Astrocyte of the cerebellum (primary cell): ENCODE data around the gene HGFAC.

Experiments used
- DNase-seq: peaks from one replicate; pipeline ENCODE4 v3.0.0-alpha.2; 2011; ENCODE audit warnings: low read depth
- H3K4me3 ChIP-seq: 2 replicates; pipeline ENCODE4 v1.5.1; 2011; ENCODE audit warnings: mild to moderate bottlenecking, low read depth, low read length, moderate library complexity
- in situ Hi-C: cut with HindIII; loops from 2 replicates; pipeline ENCODE4 v1.10.0; 2017; ENCODE audit warnings: low sequenced_read_pairs
- TF ChIP-seq, protein P1 (sequence below): IDR thresholded peaks from 2 replicates; pipeline ENCODE4 v1.5.1; 2012; ENCODE audit warnings: low read length, low read depth, moderate library complexity, mild to moderate bottlenecking; ENCODE audit errors: missing control alignments

HGFAC gene

DNA sequence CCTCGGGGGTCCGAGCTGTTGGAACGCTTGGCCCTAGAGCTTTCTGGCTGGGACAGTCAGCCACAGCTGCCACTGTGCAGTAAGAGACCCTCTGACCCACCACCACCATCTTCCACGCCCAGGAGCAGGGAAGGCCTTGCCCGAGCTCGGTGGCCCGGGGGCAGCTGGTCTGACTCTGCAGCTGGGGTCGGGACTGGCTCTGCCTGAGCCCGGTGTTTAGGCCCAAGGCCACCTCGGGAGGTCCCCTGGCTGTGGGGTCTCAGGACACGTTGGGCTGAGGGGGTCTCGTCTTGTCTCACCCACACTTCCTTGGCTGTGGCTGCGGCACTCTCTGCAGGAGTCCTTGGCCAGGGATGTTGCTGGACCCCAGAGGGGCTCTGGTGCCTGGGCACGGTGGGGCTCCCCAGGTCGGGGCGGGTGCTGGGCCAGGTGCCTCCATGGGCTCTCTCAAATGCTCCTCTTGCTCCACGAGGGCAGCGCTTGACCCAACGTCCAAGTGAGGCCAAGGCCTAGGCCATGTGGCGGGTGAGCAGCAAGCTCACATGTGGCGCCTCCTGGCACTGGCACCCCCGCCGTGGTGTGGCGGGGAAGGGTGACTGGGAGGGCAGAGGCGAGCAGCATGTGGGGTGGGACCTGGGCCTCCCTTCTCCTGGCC, 44.2 kb downstream of the HGFAC start:
- in situ Hi-C loops, result no loop called here
- no peak overlapping the region for H3K4me3 ChIP-seq
- no peak for DNase-seq
- TF ChIP-seq, protein P1, sequence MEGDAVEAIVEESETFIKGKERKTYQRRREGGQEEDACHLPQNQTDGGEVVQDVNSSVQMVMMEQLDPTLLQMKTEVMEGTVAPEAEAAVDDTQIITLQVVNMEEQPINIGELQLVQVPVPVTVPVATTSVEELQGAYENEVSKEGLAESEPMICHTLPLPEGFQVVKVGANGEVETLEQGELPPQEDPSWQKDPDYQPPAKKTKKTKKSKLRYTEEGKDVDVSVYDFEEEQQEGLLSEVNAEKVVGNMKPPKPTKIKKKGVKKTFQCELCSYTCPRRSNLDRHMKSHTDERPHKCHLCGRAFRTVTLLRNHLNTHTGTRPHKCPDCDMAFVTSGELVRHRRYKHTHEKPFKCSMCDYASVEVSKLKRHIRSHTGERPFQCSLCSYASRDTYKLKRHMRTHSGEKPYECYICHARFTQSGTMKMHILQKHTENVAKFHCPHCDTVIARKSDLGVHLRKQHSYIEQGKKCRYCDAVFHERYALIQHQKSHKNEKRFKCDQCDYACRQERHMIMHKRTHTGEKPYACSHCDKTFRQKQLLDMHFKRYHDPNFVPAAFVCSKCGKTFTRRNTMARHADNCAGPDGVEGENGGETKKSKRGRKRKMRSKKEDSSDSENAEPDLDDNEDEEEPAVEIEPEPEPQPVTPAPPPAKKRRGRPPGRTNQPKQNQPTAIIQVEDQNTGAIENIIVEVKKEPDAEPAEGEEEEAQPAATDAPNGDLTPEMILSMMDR, result no peak

- no peak overlapping the region for H3K4me3 ChIP-seq
- TF ChIP-seq, protein P1, result no peak
- no peak for DNase-seq
- in situ Hi-C loops, result no loop called here
Observed at GRCh38 chr4:3486541-3487540, 45.1 kb downstream of the HGFAC start.

- no peak for DNase-seq
- in situ Hi-C loops, result no loop called here
- TF ChIP-seq, protein P1, result no peak
- no peak overlapping the region for H3K4me3 ChIP-seq
Observed at GRCh38 chr4:3487861-3488260, 46.1 kb downstream of the HGFAC start.

DNA sequence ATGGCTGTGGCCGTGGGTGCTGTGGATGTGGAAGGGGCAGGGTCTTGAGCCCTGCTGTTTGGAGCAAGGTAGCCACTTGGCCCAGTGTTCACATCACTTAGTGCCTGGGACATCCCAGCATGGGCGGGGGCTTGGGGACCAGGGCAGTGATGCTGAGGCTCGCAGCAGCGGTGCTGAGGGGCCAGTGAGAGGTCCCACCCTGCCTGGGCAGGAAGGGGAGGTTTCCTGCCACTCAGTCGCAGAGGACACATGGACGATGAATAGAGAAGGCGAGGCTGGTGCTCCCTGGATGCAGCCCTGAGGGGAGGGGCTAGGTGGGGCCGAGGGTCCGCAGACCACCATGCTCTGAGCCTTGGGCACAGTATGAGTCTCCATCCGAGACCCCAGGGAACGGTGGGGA, 47.1 kb downstream of the HGFAC start:
- H3K4me3 ChIP-seq, result no peak overlapping the region
- DNase-seq, result no peak
- in situ Hi-C loops, result no loop called here
- TF ChIP-seq, protein P1, result no peak

DNA sequence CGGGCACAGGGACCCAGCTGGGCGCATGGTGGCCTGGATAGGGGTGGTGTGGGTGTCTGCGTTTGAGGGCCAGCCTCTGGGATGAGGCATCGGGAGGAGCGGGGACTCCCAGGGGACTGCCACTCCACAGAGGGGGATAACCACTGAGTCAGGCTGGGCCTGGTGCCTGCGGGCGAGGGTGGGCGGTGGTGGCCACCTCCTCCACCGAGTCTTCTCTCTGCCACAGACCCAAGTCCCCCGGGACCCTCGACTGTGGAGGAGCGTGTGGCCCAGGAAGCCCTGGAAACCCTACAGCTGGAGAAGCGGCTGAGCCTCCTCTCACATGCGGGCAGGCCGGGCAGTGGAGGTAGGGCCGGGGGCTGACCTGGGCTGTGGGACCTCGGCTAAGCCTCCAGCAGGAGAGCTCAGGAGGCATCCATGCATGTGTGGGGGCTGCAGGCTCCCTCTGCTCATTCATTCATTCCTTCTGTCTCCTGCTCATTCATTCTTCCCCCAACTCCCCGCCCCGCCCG, 47.7 kb downstream of the HGFAC start:
- H3K4me3 ChIP-seq, result no peak overlapping the region
- TF ChIP-seq, protein P1, result no peak
- DNase-seq, result no peak
- in situ Hi-C loops, result no loop called here

DNA sequence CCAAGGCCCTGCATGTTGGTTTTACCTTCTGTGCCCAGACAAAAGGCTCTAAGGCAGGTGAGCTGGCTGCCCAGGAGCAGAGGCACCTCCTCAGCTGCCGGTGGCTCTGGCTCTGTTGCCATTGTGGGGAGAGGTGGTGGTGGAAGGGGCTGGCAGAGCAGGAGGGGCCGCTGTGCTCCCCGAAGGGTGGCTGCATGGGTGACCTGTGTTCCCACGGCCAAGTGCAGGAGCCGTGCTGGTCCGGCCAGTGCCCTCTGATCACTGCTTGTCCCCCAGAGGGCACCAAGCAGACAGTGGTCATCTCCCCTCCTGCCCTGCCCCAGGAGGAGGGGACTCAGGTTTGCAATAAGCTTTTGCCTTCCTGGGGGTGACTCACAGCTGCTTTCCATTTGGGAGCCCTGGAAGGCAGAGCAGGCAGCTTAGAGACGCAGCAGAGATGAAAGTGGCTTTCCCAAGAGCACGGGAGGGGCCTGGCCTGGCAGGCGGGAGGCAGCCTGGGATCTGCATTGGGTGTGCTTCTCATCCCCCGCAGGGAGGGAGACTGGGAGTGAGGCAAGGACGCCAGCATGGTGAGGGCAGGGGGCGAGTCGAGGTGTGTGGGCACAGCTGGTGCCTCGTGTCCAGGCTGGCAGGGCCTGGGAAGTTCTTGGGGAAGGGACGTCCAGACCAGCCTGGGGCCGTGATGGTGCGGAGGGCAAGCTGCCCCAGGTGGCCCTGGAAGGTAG, 50.1 kb downstream of the HGFAC start:
- no peak for DNase-seq
- TF ChIP-seq, protein P1, result no peak

More for the DNA sequence above, 50.1 kb downstream of the HGFAC start:
- no peak overlapping the region for H3K4me3 ChIP-seq
- in situ Hi-C loops, result no loop called here
